HepG2 (cell line): ENCODE data around the gene CADPS. TPM values are rescaled to one million over a fixed set of nuclear protein-coding genes. Genes with fewer than 3 reads are reported as not detected.

Experiments
- ATAC-seq: fragments of 200-7000 bp; cut with Tn5 transposase; 3 replicates; pipeline ENCODE4 v1.9.1; 2020; ENCODE audit warnings: mild to moderate bottlenecking, moderate library complexity
- BruUV-seq: library from RNA; stranded (reverse); fragments of 400-500 nt; replicated peaks from 2 replicates; lab custom pipeline; 2021; lab: Mats Ljungman, UMichigan
- CTCF ChIA-PET: fragments of 300-600 bp; formaldehyde crosslinking; extraction: SDS; loops from one replicate; lab custom pipeline; 2021; ENCODE audit warnings: low total read pairs, inconsistent platforms, low intra/inter-chr PET ratio; lab: Yijun Ruan, JAX
- POLR2A ChIA-PET: fragments of 350-600 bp; sonication (Branson Sonifier 250); formaldehyde crosslinking; loops from one replicate; lab custom pipeline; 2020; ENCODE audit warnings: antibody characterized with exemption, inconsistent platforms; lab: Yijun Ruan, JAX
- DNase-seq: peaks from one replicate; pipeline ENCODE4 v3.0.0-alpha.2; 2015; ENCODE audit warnings: low spot score
- FAIRE-seq: peaks from 3 replicates; lab custom pipeline; 2011; peaks lifted over from hg19 to GRCh38; lab: Jason Lieb, UNC
- H2AFZ ChIP-seq: one replicate; pipeline ENCODE4 v1.6.1; 2011; ENCODE audit warnings: low read length, inconsistent platforms
- H3K27ac ChIP-seq: fragments of 300-600 bp; 3 replicates; pipeline ENCODE4 v1.8.0; 2011; ENCODE audit warnings: mixed run types, mild to moderate bottlenecking, mixed read lengths, low read length, inconsistent platforms; ENCODE audit not compliant: insufficient read depth; ENCODE audit errors: extremely low read length
- H3K27me3 ChIP-seq, 2 experiments: fragments of 200-600 bp in 1 of 2; 2 replicates in 1 of 2; 3 replicates in 1 of 2; pipeline versions ENCODE4 v1.6.0 to v1.8.0; 2011; ENCODE audit warnings: low read length in 2 of 2, mild to moderate bottlenecking in 2 of 2, moderate library complexity in 2 of 2, inconsistent platforms in 1 of 2; ENCODE audit not compliant: insufficient read depth in 2 of 2, control insufficient read depth in 1 of 2
- H3K36me3 ChIP-seq, 2 experiments: fragments of 200-600 bp in 1 of 2; replicated peaks in 1 of 2; 2 replicates in 1 of 2; 3 replicates in 1 of 2; pipeline versions ENCODE4 v1.5.1 to v1.8.0; 2011; ENCODE audit warnings: low read length in 2 of 2, inconsistent platforms in 1 of 2; ENCODE audit not compliant: insufficient read depth in 2 of 2, control insufficient read depth in 1 of 2
- H3K4me1 ChIP-seq: 2 replicates; pipeline ENCODE4 v1.5.1; 2012; ENCODE audit warnings: low read length, inconsistent platforms; ENCODE audit not compliant: insufficient read depth
- H3K4me2 ChIP-seq: 2 replicates; pipeline ENCODE4 v1.6.0; 2011; ENCODE audit warnings: low read depth, low read length, inconsistent platforms
- H3K4me3 ChIP-seq, 3 experiments: fragments of 200-600 bp in 1 of 3; sonication (generic), shearing (Covaris generic) in 1 of 3; replicated peaks in 1 of 3; 2 replicates each; pipeline ENCODE4 v1.5.1; 2011 to 2016; ENCODE audit warnings: low read length in 3 of 3, inconsistent platforms in 2 of 3, low read depth in 2 of 3, mild to moderate bottlenecking in 2 of 3, control low read depth in 1 of 3, mixed read lengths in 1 of 3; ENCODE audit not compliant: insufficient read depth in 1 of 3
- H3K79me2 ChIP-seq: one replicate; pipeline ENCODE4 v1.6.1; 2011; ENCODE audit warnings: low read length, inconsistent platforms; ENCODE audit not compliant: insufficient read depth
- H3K9ac ChIP-seq: 2 replicates; pipeline ENCODE4 v1.6.0; 2011; ENCODE audit warnings: mild to moderate bottlenecking, low read depth, low read length, inconsistent platforms; ENCODE audit not compliant: insufficient read depth
- H3K9me3 ChIP-seq: 2 replicates; pipeline ENCODE4 v1.5.1; 2012; ENCODE audit warnings: mild to moderate bottlenecking, low read length
- H4K20me1 ChIP-seq: 2 replicates; pipeline ENCODE4 v1.6.0; 2011; ENCODE audit warnings: inconsistent platforms, mild to moderate bottlenecking, low read length, moderate library complexity; ENCODE audit not compliant: insufficient read depth
- ATM ChIP-seq: fragments of 450-650 bp; IDR thresholded peaks from 2 replicates; pipeline ENCODE4 v1.7.1; 2017; ENCODE audit warnings: mild to moderate bottlenecking, borderline replicate concordance
- HDAC2 ChIP-seq: sonication (generic); formaldehyde crosslinking; IDR thresholded peaks from 2 replicates; pipeline ENCODE4 v1.4.0; 2020; ENCODE audit warnings: missing genetic modification reagents
- KDM2A ChIP-seq: sonication (generic); formaldehyde crosslinking; IDR thresholded peaks from 2 replicates; pipeline ENCODE4 v1.4.0; 2020; ENCODE audit warnings: low read depth, missing genetic modification reagents, borderline replicate concordance
- MED1 ChIP-seq: sonication (generic); formaldehyde crosslinking; IDR thresholded peaks from 2 replicates; pipeline ENCODE4 v1.4.0; 2020; ENCODE audit warnings: missing genetic modification reagents
- NFKB2 ChIP-seq: sonication (generic); formaldehyde crosslinking; IDR thresholded peaks from 2 replicates; pipeline ENCODE4 v1.4.0; 2020; ENCODE audit warnings: missing genetic modification reagents, borderline replicate concordance
- NFKBIZ ChIP-seq: IDR thresholded peaks from 2 replicates; pipeline ENCODE4 v1.6.1; 2018; ENCODE audit warnings: missing genetic modification reagents, missing compliant biosample characterization
- RAD51 ChIP-seq: fragments of 450-650 bp; IDR thresholded peaks from 2 replicates; pipeline ENCODE4 v1.6.1; 2016; ENCODE audit warnings: borderline replicate concordance
- TCF12 ChIP-seq, 2 experiments: fragments of 450-650 bp in 1 of 2; sonication (generic) in 1 of 2; formaldehyde crosslinking in 1 of 2; IDR thresholded peaks; 2 replicates each; pipeline versions ENCODE4 v1.6.1 to v1.8.0; 2017 to 2022; ENCODE audit warnings: antibody characterized with exemption in 1 of 2, mild to moderate bottlenecking in 1 of 2, missing genetic modification reagents in 1 of 2, moderate library complexity in 1 of 2
- ZFP36 ChIP-seq: fragments of 150-350 bp; IDR thresholded peaks from 2 replicates; pipeline ENCODE4 v1.6.1; 2018; ENCODE audit warnings: borderline replicate concordance, low read length, low read depth; ENCODE audit not compliant: partially characterized antibody
- ZNF34 ChIP-seq: sonication (generic); formaldehyde crosslinking; IDR thresholded peaks from 2 replicates; pipeline ENCODE4 v1.4.0; 2020; ENCODE audit warnings: mild to moderate bottlenecking, missing genetic modification reagents, borderline replicate concordance
- ZNF441 ChIP-seq: sonication (generic); formaldehyde crosslinking; IDR thresholded peaks from 2 replicates; pipeline ENCODE4 v1.7.0; 2021; ENCODE audit warnings: missing genetic modification reagents, borderline replicate concordance
- ZNF746 ChIP-seq: sonication (generic); formaldehyde crosslinking; IDR thresholded peaks from 2 replicates; pipeline ENCODE4 v1.8.0; 2022; ENCODE audit warnings: mild to moderate bottlenecking, missing genetic modification reagents
- ZNF850 ChIP-seq: sonication (generic); formaldehyde crosslinking; conservative IDR thresholded peaks from 2 replicates; pipeline ENCODE4 v1.9.0; 2021; ENCODE audit warnings: mild to moderate bottlenecking, missing genetic modification reagents
- WGBS: methylation state at CpG from one replicate; pipeline ENCODE4 v1.1.6; 2017; ENCODE audit warnings: low lambda C conversion rate; 5-methylcytosine and 5-hydroxymethylcytosine counted together
- in situ Hi-C: cut with HindIII; loops from 2 replicates; pipeline ENCODE4 v1.10.0; 2017; ENCODE audit warnings: low pct_unique_long_range_greater_than_20kb; ENCODE audit not compliant: extremely low pct_ligation_motif_present
- intact Hi-C: fragments of 100-400 bp; cut with micrococcal nuclease; formaldehyde crosslinking; loops from one replicate; pipeline ENCODE4 v1.10.0; 2022; ENCODE audit not compliant: unreplicated experiment
- polyA plus RNA-seq, 8 experiments: library from polyadenylated mRNA; depleted of rRNA in 3 of 8; stranded (reverse) in 7 of 8; unstranded in 1 of 8; fragments of >200 nt; fragmentation: Illumina TruSeq in 4 of 8; extraction: Trizol in 4 of 8; gene quantifications; 2 replicates each; pipeline versions ENCODE4 v1.2.1 to v1.2.3, GENCODE V29; 2011 to 2016; ENCODE audit warnings: low read depth in 4 of 8, missing spikeins in 1 of 8, mixed read lengths in 1 of 8; ENCODE audit not compliant: insufficient read depth in 1 of 8
- total RNA-seq, 5 experiments: library from RNA; depleted of rRNA; stranded (reverse); fragments of >200 nt; fragmentation: Illumina TruSeq; extraction: Trizol; gene quantifications; 2 replicates each; pipeline ENCODE4 v1.2.3, GENCODE V29; 2016; ENCODE audit warnings: low read depth in 1 of 5
- TF ChIP-seq, protein P1 (sequence below): sonication (generic); formaldehyde crosslinking; IDR thresholded peaks from 2 replicates; pipeline ENCODE4 v1.4.0; 2020; ENCODE audit warnings: missing genetic modification reagents
- TF ChIP-seq, protein P2 (sequence below): sonication (generic); formaldehyde crosslinking; IDR thresholded peaks from 2 replicates; pipeline ENCODE4 v1.4.0; 2020; ENCODE audit warnings: missing genetic modification reagents

Gene CADPS
- total and polyA plus RNA-seq, 2 of the 13 experiments (the other 11 are each of a cell fraction or from before 2014, with no cell fraction given): not detected

DNA sequence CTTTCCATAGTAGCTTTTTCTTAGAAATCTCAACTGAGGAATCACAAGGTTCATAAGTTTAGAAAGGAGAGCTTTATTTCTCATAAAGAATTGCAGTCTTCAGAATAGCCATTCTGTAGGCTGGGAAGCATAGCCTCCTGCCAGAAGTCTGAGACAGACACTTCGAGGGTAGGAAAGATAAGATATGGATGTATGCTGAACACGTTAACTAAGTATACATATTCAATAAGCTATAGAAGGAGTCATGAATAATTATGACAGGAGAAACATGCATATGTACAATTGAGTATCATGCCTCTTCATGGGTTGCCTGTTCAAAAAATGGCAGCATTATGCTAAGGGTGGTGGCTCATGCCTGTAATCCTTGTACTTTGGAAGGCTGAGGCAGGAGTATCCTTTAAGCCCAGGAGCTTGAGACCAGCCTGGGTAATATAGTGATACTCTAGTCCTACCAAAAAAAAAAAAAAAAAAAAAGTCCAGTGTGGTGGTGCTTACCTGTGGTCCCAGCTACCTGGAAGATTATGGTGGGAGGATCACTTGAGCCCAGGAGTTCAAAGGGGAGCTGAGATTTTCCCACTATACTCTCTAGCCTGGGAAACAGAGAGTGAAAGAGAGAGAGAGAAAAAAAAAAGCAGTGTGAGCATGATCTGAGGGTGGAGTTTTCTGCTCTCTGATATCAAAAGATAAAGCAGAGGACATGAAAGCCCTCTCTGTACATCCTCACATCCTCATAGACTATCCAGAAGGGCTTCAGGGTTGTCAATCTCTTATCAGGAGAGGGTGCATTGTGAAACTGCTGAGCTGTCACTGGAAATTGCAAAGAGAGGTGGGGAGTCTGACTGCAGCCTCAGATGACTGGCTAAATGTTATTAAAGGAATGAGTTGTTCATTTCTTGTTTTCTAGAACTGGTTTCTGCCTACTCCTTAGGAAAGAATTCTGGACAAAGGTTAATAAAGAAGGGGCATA lies 23.6 kb upstream of the CADPS start (continued):
- TF ChIP-seq ATM: no peak
- TF ChIP-seq ZFP36: no peak
- TF ChIP-seq, all 625 proteins: peak for 0

DNA sequence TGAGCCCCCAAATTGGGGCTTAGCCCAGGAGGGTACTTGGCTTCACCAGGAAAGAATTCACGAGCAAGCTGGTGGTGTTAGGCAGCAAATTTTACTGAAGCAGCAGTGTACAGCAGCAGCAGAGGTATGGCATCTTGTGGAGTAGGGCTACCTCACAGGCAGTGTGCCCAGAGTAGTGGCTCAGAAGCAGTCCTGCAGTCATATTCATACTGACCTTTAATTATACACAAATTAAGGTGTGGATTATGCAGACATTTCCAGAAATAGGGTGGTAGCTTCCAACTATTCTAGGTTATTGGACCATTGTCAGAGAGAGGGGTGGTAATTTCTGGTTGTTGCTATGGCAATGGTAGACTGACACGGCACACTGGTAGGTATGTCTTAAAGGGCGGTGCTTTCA lies 20.7 kb upstream of the CADPS start:
- BruUV-seq: no TSS peak
- no peak for FAIRE-seq
- POLR2A ChIA-PET: no interaction called here

More for the DNA sequence above, 20.7 kb upstream of the CADPS start:
- DNase-seq (no peak), ATAC-seq (no peak)
- CTCF ChIA-PET: no interaction called here
- Histone ChIP-seq H3K9ac (no peak overlapping the region), H4K20me1 (no peaks in the 10 kb centered on the region), H3K79me2 (no peaks in the 10 kb centered on the region), H3K36me3 (no peaks in the 10 kb centered on the region), H3K9me3 (no peaks in the 10 kb centered on the region), H3K4me3 (no peak overlapping the region), H3K4me1 (no peaks in the 10 kb centered on the region), H3K27ac (no peak overlapping the region), H3K27me3 (no peaks in the 10 kb centered on the region), H2AFZ (no peak overlapping the region), H3K4me2 (no peak overlapping the region)
- TF ChIP-seq ZNF441 (no peak), HDAC2 (no peak), KDM2A (CRISPR knock-in tag) (no peak), ZNF850 (no peak), NFKB2 (no peak), MED1 (CRISPR knock-in tag) (no peak), ZNF746 (no peak), ZNF34 (CRISPR knock-in tag) (no peak), RAD51 (no peak), TCF12 (IDR thresholded peaks at IDR 0.05) (no peak), TCF12 (CRISPR knock-in tag; IDR thresholded peaks at IDR 0.05) (no peak), NFKBIZ (CRISPR knock-in tag) (no peak)
- TF ChIP-seq, protein P1, sequence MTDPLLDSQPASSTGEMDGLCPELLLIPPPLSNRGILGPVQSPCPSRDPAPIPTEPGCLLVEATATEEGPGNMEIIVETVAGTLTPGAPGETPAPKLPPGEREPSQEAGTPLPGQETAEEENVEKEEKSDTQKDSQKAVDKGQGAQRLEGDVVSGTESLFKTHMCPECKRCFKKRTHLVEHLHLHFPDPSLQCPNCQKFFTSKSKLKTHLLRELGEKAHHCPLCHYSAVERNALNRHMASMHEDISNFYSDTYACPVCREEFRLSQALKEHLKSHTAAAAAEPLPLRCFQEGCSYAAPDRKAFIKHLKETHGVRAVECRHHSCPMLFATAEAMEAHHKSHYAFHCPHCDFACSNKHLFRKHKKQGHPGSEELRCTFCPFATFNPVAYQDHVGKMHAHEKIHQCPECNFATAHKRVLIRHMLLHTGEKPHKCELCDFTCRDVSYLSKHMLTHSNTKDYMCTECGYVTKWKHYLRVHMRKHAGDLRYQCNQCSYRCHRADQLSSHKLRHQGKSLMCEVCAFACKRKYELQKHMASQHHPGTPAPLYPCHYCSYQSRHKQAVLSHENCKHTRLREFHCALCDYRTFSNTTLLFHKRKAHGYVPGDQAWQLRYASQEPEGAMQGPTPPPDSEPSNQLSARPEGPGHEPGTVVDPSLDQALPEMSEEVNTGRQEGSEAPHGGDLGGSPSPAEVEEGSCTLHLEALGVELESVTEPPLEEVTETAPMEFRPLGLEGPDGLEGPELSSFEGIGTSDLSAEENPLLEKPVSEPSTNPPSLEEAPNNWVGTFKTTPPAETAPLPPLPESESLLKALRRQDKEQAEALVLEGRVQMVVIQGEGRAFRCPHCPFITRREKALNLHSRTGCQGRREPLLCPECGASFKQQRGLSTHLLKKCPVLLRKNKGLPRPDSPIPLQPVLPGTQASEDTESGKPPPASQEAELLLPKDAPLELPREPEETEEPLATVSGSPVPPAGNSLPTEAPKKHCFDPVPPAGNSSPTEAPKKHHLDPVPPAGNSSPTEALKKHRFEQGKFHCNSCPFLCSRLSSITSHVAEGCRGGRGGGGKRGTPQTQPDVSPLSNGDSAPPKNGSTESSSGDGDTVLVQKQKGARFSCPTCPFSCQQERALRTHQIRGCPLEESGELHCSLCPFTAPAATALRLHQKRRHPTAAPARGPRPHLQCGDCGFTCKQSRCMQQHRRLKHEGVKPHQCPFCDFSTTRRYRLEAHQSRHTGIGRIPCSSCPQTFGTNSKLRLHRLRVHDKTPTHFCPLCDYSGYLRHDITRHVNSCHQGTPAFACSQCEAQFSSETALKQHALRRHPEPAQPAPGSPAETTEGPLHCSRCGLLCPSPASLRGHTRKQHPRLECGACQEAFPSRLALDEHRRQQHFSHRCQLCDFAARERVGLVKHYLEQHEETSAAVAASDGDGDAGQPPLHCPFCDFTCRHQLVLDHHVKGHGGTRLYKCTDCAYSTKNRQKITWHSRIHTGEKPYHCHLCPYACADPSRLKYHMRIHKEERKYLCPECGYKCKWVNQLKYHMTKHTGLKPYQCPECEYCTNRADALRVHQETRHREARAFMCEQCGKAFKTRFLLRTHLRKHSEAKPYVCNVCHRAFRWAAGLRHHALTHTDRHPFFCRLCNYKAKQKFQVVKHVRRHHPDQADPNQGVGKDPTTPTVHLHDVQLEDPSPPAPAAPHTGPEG (CRISPR knock-in tag): no peak
- TF ChIP-seq, protein P2, sequence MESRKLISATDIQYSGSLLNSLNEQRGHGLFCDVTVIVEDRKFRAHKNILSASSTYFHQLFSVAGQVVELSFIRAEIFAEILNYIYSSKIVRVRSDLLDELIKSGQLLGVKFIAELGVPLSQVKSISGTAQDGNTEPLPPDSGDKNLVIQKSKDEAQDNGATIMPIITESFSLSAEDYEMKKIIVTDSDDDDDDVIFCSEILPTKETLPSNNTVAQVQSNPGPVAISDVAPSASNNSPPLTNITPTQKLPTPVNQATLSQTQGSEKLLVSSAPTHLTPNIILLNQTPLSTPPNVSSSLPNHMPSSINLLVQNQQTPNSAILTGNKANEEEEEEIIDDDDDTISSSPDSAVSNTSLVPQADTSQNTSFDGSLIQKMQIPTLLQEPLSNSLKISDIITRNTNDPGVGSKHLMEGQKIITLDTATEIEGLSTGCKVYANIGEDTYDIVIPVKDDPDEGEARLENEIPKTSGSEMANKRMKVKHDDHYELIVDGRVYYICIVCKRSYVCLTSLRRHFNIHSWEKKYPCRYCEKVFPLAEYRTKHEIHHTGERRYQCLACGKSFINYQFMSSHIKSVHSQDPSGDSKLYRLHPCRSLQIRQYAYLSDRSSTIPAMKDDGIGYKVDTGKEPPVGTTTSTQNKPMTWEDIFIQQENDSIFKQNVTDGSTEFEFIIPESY (CRISPR knock-in tag): no peak
- WGBS: 0% methylated on average over 1 of the region's 3 CpGs
- intact Hi-C loops (no loop called here), in situ Hi-C loops (no loop called here)
